IMR-90 (cell line): ENCODE results near the gene PRPS2. TPM values are rescaled to one million over a fixed set of nuclear protein-coding genes. Genes with fewer than 3 reads are reported as not detected.

ENCODE experiments used
- ATAC-seq: fragments of 200-7000 bp; cut with Tn5 transposase; 2 replicates; pipeline ENCODE4 v1.9.1; 2020; ENCODE audit warnings: low read depth, mild to moderate bottlenecking, moderate library complexity
- BruUV-seq: library from RNA; stranded (reverse); fragments of 400-500 nt; replicated peaks from 2 replicates; lab custom pipeline; 2021; lab: Mats Ljungman, UMichigan
- CTCF ChIA-PET: fragments of 300-600 bp; formaldehyde crosslinking; extraction: SDS; loops from one replicate; lab custom pipeline; 2021; ENCODE audit warnings: antibody characterized with exemption; lab: Yijun Ruan, JAX
- POLR2A ChIA-PET: fragments of 300-600 bp; sonication (Branson Sonifier 250); formaldehyde crosslinking; loops from one replicate; lab custom pipeline; 2022; ENCODE audit warnings: antibody characterized with exemption; ENCODE audit not compliant: unreplicated experiment; lab: Charles Lee
- DNase-seq: peaks from one replicate; pipeline ENCODE4 v3.0.0; 2013
- H2AFZ ChIP-seq: replicated peaks from 2 replicates; pipeline ENCODE3; 2013; ENCODE audit warnings: low read length, mild to moderate bottlenecking; ENCODE audit not compliant: poor library complexity
- H2AK5ac ChIP-seq: 2 replicates; pipeline ENCODE4 v1.6.1; 2013; ENCODE audit warnings: low read depth, low read length, inconsistent platforms
- H2AK9ac ChIP-seq: replicated peaks from 2 replicates; pipeline ENCODE3; 2013; ENCODE audit warnings: mild to moderate bottlenecking, low read depth, low read length, moderate library complexity; ENCODE audit not compliant: poor library complexity
- H2BK120ac ChIP-seq: 2 replicates; pipeline ENCODE4 v1.6.1; 2013; ENCODE audit warnings: low read depth, low read length, inconsistent platforms
- H2BK15ac ChIP-seq: 3 replicates; pipeline ENCODE4 v1.6.1; 2013; ENCODE audit warnings: low read depth, low read length, inconsistent platforms
- H2BK20ac ChIP-seq: 2 replicates; pipeline ENCODE4 v1.6.1; 2013; ENCODE audit warnings: low read depth, mild to moderate bottlenecking, inconsistent platforms, low read length, moderate library complexity
- H2BK5ac ChIP-seq: 2 replicates; pipeline ENCODE4 v1.6.1; 2013; ENCODE audit warnings: mild to moderate bottlenecking, low read depth, low read length, inconsistent platforms; ENCODE audit not compliant: poor library complexity, severe bottlenecking
- H3K14ac ChIP-seq: replicated peaks from 2 replicates; pipeline ENCODE4 v1.6.1; 2013; ENCODE audit warnings: low read depth, low read length, inconsistent platforms
- H3K18ac ChIP-seq: 2 replicates; pipeline ENCODE4 v1.6.1; 2013; ENCODE audit warnings: low read depth, low read length, control low read depth
- H3K23ac ChIP-seq: 2 replicates; pipeline ENCODE4 v1.6.1; 2013; ENCODE audit warnings: low read depth, low read length, inconsistent platforms
- H3K27ac ChIP-seq: 2 replicates; pipeline ENCODE4 v1.5.1; 2013; ENCODE audit warnings: mild to moderate bottlenecking, control low read depth, low read length; ENCODE audit not compliant: insufficient read depth
- H3K27me3 ChIP-seq: 2 replicates; pipeline ENCODE4 v1.6.1; 2013; ENCODE audit warnings: low read length; ENCODE audit not compliant: control insufficient read depth, insufficient read depth
- H3K36me3 ChIP-seq: 2 replicates; pipeline ENCODE4 v1.6.1; 2013; ENCODE audit warnings: low read length, mixed read lengths; ENCODE audit not compliant: control insufficient read depth, insufficient read depth
- H3K4ac ChIP-seq: 2 replicates; pipeline ENCODE4 v1.6.1; 2013; ENCODE audit warnings: low read depth, low read length, inconsistent platforms
- H3K4me1 ChIP-seq: 2 replicates; pipeline ENCODE4 v1.6.1; 2013; ENCODE audit warnings: low read length, mixed read lengths; ENCODE audit not compliant: control insufficient read depth, insufficient read depth
- H3K4me2 ChIP-seq: 2 replicates; pipeline ENCODE4 v1.6.1; 2013; ENCODE audit warnings: low read depth, mild to moderate bottlenecking, control low read depth, low read length, moderate library complexity
- H3K4me3 ChIP-seq: 2 replicates; pipeline ENCODE4 v1.5.1; 2013; ENCODE audit warnings: low read depth, mild to moderate bottlenecking, control low read depth, low read length, moderate library complexity; ENCODE audit not compliant: insufficient read depth
- H3K56ac ChIP-seq: 2 replicates; pipeline ENCODE4 v1.6.1; 2013; ENCODE audit warnings: low read length, inconsistent platforms; ENCODE audit not compliant: insufficient read depth; ENCODE audit errors: extremely low read depth
- H3K79me1 ChIP-seq, 2 experiments: 2 replicates each; pipeline ENCODE4 v1.6.1; 2013; ENCODE audit warnings: low read length in 2 of 2, inconsistent platforms in 1 of 2, low read depth in 1 of 2
- H3K9ac ChIP-seq: 2 replicates; pipeline ENCODE4 v1.6.1; 2013; ENCODE audit warnings: low read depth, low read length, control low read depth
- H3K9me1 ChIP-seq: 2 replicates; pipeline ENCODE4 v1.6.1; 2013; ENCODE audit warnings: low read length, inconsistent platforms; ENCODE audit not compliant: insufficient read depth
- H3K9me3 ChIP-seq: 2 replicates; pipeline ENCODE4 v1.6.1; 2013; ENCODE audit warnings: low read length; ENCODE audit not compliant: control insufficient read depth, insufficient read depth
- H4K20me1 ChIP-seq: 2 replicates; pipeline ENCODE4 v1.6.1; 2013; ENCODE audit warnings: low read length, inconsistent platforms; ENCODE audit not compliant: insufficient read depth
- H4K5ac ChIP-seq: 2 replicates; pipeline ENCODE4 v1.6.1; 2013; ENCODE audit warnings: mild to moderate bottlenecking, low read depth, low read length, control low read depth
- H4K8ac ChIP-seq, 2 experiments: 2 replicates each; pipeline ENCODE4 v1.6.1; 2013; ENCODE audit warnings: low read depth in 2 of 2, low read length in 2 of 2, control low read depth in 1 of 2, inconsistent platforms in 1 of 2
- H4K91ac ChIP-seq: 2 replicates; pipeline ENCODE4 v1.6.1; 2013; ENCODE audit warnings: low read depth, low read length, inconsistent platforms; ENCODE audit not compliant: insufficient read depth
- BHLHE40 ChIP-seq: fragments of 150-350 bp; IDR thresholded peaks from 2 replicates; pipeline ENCODE4 v1.6.1; 2016; ENCODE audit warnings: mild to moderate bottlenecking, low read depth, low read length
- CHD1 ChIP-seq: IDR thresholded peaks from 2 replicates; pipeline ENCODE4 v1.6.1; 2012; ENCODE audit warnings: low read depth, low read length, improper control_type of control experiment
- FOS ChIP-seq: fragments of 150-350 bp; IDR thresholded peaks from 2 replicates; pipeline ENCODE4 v1.6.1; 2016; ENCODE audit warnings: low read depth, low read length
- MXI1 ChIP-seq: IDR thresholded peaks from 2 replicates; pipeline ENCODE4 v1.6.1; 2012; ENCODE audit warnings: low read depth, mild to moderate bottlenecking, low read length, moderate library complexity, borderline replicate concordance
- NFE2L2 ChIP-seq: fragments of 150-350 bp; IDR thresholded peaks from 2 replicates; pipeline ENCODE4 v1.6.1; 2016; ENCODE audit warnings: low read depth, mild to moderate bottlenecking, low read length
- RAD21 ChIP-seq: IDR thresholded peaks from 2 replicates; pipeline ENCODE4 v1.6.1; 2012; ENCODE audit warnings: low read length, improper control_type of control experiment
- RCOR1 ChIP-seq: IDR thresholded peaks from 2 replicates; pipeline ENCODE4 v1.6.1; 2012; ENCODE audit warnings: mild to moderate bottlenecking, low read length, improper control_type of control experiment; ENCODE audit not compliant: insufficient replicate concordance
- RFX5 ChIP-seq: IDR thresholded peaks from 2 replicates; pipeline ENCODE4 v1.8.0; 2012; ENCODE audit warnings: low read depth, mild to moderate bottlenecking, low read length, moderate library complexity
- WGBS, 2 experiments: methylation state at CpG; one replicate each; pipeline versions ENCODE4 v1.1.5 to v1.1.7; 2013; ENCODE audit warnings: missing lambda C conversion rate in 2 of 2; ENCODE audit not compliant: insufficient read length in 1 of 2; ENCODE audit errors: extremely low coverage in 2 of 2; 5-methylcytosine and 5-hydroxymethylcytosine counted together
- dilution Hi-C: fragments of 300-500 bp; cut with HindIII; formaldehyde crosslinking; loops from one replicate; pipeline ENCODE4 v1.14.3; 2018; ENCODE audit warnings: low sequenced_read_pairs; ENCODE audit not compliant: unreplicated experiment
- in situ Hi-C: fragments of 300-500 bp; cut with MboI; formaldehyde crosslinking; loops from 3 replicates; pipeline ENCODE4 v1.14.3; 2019; ENCODE audit warnings: low sequenced_read_pairs, inconsistent platforms, mixed read lengths
- intact Hi-C: fragments of 100-400 bp; cut with micrococcal nuclease; formaldehyde crosslinking; loops from 2 replicates; pipeline ENCODE4 v1.10.0; 2022
- polyA plus RNA-seq, 3 experiments: library from polyadenylated mRNA; depleted of rRNA; stranded (reverse); fragments of >200 nt; gene quantifications; 2 replicates each; pipeline ENCODE4 v1.2.3, GENCODE V29; 2012; ENCODE audit warnings: low replicate concordance in 1 of 3
- total RNA-seq: library from RNA; depleted of rRNA; stranded (reverse); fragments of >200 nt; gene quantifications from 2 replicates; pipeline ENCODE4 v1.2.3, GENCODE V29; 2012
- TF ChIP-seq, protein P1 (sequence below): conservative IDR thresholded peaks from 2 replicates; pipeline ENCODE4 v1.5.1; 2012; ENCODE audit warnings: mild to moderate bottlenecking, low read depth, low read length, improper control_type of control experiment

PRPS2 gene
- total and polyA plus RNA-seq, 2 of the 4 experiments (the other 2 are of a cell fraction) = 20.4 to 48.0 TPM

DNA sequence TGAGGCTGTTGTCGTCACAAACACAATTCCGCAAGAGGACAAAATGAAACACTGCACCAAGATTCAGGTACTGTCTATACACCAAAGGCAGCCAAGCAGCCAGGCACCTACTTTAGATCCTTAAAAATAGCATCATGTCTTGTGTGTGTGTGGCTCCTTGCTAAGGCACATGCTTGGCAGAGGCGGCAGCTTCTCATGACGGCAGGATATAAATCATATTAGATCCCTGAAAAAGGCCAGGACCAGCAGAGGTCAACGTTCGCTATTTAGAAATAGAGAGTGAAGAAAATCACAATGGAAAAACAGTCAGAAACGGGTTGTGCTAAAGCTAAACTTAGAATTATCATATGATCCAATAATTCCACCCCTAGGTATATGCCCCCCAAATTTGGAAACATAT, 29.5 kb downstream of the PRPS2 start:
- no peak overlapping the region for H3K14ac ChIP-seq
- no peaks in the 10 kb centered on the region for H3K4me1 ChIP-seq
- intact Hi-C loops (no loop called here), dilution Hi-C loops (no loop called here), in situ Hi-C loops (loop anchor here (25.0 kb wide), 1 partner anchor 667 kb away; no protein-coding TSS in a partner anchor)
- H2BK20ac ChIP-seq = no peak overlapping the region
- no peak overlapping the region for H3K9ac ChIP-seq
- no peak overlapping the region for H2AK9ac ChIP-seq
- H2AK5ac ChIP-seq = no peak overlapping the region
- no peaks in the 10 kb centered on the region for H3K27me3 ChIP-seq
- H3K36me3 ChIP-seq = peaks cover 6% of the 10 kb centered on the region
- no peak overlapping the region for H2BK120ac ChIP-seq
- no peak overlapping the region for H2AFZ ChIP-seq
- no peak overlapping the region for H4K8ac ChIP-seq
- no peak overlapping the region for H3K27ac ChIP-seq
- H3K4me3 ChIP-seq = no peak overlapping the region
- H4K20me1 ChIP-seq = no peaks in the 10 kb centered on the region
- H3K56ac ChIP-seq = no peak overlapping the region
- TF ChIP-seq FOS (no peak), BHLHE40 (no peak), CHD1 (no peak), RAD21 (no peak), RFX5 (no peak), MXI1 (no peak), RCOR1 (no peak), NFE2L2 (no peak)
- TF ChIP-seq, protein P1, sequence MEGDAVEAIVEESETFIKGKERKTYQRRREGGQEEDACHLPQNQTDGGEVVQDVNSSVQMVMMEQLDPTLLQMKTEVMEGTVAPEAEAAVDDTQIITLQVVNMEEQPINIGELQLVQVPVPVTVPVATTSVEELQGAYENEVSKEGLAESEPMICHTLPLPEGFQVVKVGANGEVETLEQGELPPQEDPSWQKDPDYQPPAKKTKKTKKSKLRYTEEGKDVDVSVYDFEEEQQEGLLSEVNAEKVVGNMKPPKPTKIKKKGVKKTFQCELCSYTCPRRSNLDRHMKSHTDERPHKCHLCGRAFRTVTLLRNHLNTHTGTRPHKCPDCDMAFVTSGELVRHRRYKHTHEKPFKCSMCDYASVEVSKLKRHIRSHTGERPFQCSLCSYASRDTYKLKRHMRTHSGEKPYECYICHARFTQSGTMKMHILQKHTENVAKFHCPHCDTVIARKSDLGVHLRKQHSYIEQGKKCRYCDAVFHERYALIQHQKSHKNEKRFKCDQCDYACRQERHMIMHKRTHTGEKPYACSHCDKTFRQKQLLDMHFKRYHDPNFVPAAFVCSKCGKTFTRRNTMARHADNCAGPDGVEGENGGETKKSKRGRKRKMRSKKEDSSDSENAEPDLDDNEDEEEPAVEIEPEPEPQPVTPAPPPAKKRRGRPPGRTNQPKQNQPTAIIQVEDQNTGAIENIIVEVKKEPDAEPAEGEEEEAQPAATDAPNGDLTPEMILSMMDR = no peak
- H3K18ac ChIP-seq = no peak overlapping the region
- no peak overlapping the region for H3K4me2 ChIP-seq
- ChIA-PET CTCF (no interaction called here), POLR2A (no interaction called here)
- no peak for DNase-seq
- no peak overlapping the region for H4K91ac ChIP-seq
- H3K79me1 ChIP-seq = no peaks in the 10 kb centered on the region
- no peak for ATAC-seq
- H3K4ac ChIP-seq = no peak overlapping the region
- H3K9me1 ChIP-seq = peaks cover 4% of the 10 kb centered on the region; the same call in 1 of the 2 replicates
- WGBS, 2 experiments = no CpG with 5 or more reads among the region's 7 CpGs
- no peak overlapping the region for H4K5ac ChIP-seq
- H2BK5ac ChIP-seq = no peak overlapping the region
- no peak overlapping the region for H2BK15ac ChIP-seq
- H3K9me3 ChIP-seq = no peaks in the 10 kb centered on the region
- no peak overlapping the region for H3K23ac ChIP-seq
- no TSS peak for BruUV-seq
